Lower leg skin (tissue), 4 donors: ENCODE data around the gene FGF2. TPM values are rescaled to one million over a fixed set of nuclear protein-coding genes. Genes with fewer than 3 reads are reported as not detected.

Experiments used
- DNase-seq, 2 donors: peaks; one replicate each; pipeline ENCODE4 v3.0.0-alpha.2; 2019; ENCODE audit warnings: low spot score in 2 of 2
- H3K4me3 ChIP-seq: fragments of 200-600 bp; sonication (generic); 2 replicates; pipeline ENCODE4 v1.5.1; 2017; ENCODE audit warnings: mild to moderate bottlenecking, low read depth; ENCODE audit not compliant: poor library complexity, severe bottlenecking
- CTCF ChIP-seq, 3 donors: fragments of 450-650 bp; IDR thresholded peaks; one replicate each; pipeline ENCODE4 v1.5.1; 2016; ENCODE audit warnings: antibody characterized with exemption in 3 of 3, mild to moderate bottlenecking in 3 of 3, moderate library complexity in 2 of 3
- POLR2A ChIP-seq, 2 donors: fragments of 450-650 bp; IDR thresholded peaks; one replicate each; pipeline ENCODE4 v1.6.1; 2016 to 2017; ENCODE audit warnings: antibody characterized with exemption in 2 of 2, mild to moderate bottlenecking in 1 of 2, moderate library complexity in 1 of 2
- WGBS, 2 donors: methylation state at CpG; one replicate each; pipeline ENCODE4 v1.1.5; 2018; 5-methylcytosine and 5-hydroxymethylcytosine counted together
- intact Hi-C: fragments of 100-400 bp; cut with DNase I; formaldehyde crosslinking; loops from one replicate; pipeline ENCODE4 v1.15.0; 2023; ENCODE audit warnings: low total_unique reads
- total RNA-seq, 4 donors: library from RNA; depleted of rRNA; stranded (reverse); fragments of >200 nt; gene quantifications; one replicate each; pipeline ENCODE4 v1.1.0, GENCODE V29; 2016

FGF2 gene
- total RNA-seq, 4 donors from 2014 or later = 4.8 to 6.1 (median 5.0) TPM

DNA sequence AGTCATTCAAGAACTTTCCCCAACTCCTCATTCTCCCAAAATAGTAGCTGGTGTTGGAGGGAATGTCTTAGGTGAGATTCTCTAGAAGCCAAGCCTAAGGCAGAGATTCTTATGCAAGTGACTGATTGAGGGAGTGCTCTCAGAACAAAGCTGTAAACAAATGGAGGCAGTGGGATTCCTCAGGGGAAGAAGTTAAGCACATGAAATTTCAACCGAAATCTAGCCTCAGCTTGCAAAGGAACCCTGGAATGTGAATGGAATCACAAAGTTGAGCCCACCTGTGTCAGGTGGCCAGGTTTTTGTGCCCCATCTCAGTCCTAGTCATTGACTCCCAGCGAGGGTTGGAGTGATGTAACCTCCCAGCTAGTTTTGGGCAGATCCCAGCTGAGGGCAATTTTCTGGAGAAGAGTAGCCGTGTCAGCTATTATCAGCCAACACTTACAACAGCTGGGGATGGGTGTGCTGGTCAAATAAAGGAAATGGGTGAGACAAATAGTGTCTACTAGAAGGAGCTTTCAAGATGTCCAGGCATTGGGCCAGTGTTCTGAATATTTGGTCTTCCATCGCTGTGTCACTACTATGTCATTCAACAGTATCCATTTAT is 29.7 kb upstream of the FGF2 start:
- TF ChIP-seq CTCF (IDR thresholded peaks at IDR 0.05) (no peak), POLR2A (IDR thresholded peaks at IDR 0.05) (no peak)
- WGBS, 2 donors = 73 to 77% methylated on average over 4 of the region's 4 CpGs
- no peak overlapping the region for H3K4me3 ChIP-seq
- no peak for DNase-seq
- intact Hi-C loops = no loop called here

DNA sequence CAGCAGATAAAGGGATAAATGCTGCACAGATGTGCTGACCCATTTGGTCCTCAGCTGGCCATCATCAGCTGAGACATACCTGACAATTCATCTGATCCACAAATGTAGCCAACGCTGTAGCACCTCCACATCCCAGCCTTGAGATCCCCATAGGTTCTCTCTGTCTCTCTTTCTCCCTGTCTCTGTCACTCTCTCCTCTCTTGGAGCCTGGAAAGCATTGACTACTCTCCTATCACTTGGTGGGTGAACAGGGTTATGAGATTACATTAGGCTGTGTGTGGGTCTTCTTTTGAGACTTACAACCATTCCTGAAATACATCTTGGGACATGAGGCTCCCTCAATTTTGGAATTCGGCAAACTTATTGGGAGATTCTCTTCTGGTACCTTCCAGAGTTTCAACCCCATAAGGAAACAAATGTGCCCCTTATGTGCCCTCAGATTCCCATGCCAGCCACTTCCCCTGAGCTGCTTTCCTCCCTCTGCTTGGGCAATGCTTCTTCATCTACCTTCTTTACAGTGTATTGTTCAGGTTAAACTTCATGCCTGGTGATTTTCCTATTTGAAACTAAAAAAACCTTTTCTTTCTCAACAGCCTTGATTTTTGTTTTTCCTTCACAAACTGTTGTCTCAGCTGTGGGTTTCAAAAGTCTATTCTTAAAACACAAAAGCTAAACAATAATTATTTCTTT is 29.1 kb upstream of the FGF2 start:
- intact Hi-C loops = no loop called here
- WGBS, 2 donors = 88 to 90% methylated on average over 2 of the region's 2 CpGs
- TF ChIP-seq POLR2A (IDR thresholded peaks at IDR 0.05) (no peak), CTCF (IDR thresholded peaks at IDR 0.05) (no peak)
- no peak for DNase-seq
- no peak overlapping the region for H3K4me3 ChIP-seq

DNA sequence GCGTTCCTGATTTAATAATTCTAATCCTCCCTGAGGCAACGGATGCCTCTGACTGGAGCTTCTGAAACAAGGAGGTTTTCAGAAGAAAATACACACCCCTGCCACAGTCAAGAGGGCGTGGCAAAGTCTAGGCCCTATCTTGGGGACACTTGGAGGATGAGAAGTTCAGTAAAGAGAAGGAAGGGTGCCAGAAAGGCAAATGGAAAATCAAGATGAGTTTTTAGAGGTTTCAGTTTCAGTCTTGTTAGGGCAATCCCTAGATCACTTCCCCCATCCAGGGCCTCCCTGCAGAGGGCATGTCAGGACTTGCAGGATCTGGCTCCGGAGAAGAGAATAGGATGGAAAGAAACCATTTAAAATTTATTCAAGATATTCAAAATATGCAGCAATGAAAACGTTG is 28.5 kb upstream of the FGF2 start:
- no peak overlapping the region for H3K4me3 ChIP-seq
- TF ChIP-seq CTCF (IDR thresholded peaks at IDR 0.05) (no peak), POLR2A (IDR thresholded peaks at IDR 0.05) (no peak)
- 12 to 16% methylated on average over 5 of the region's 5 CpGs for WGBS, 2 donors
- intact Hi-C loops = no loop called here
- DNase-seq = peak in 1 of 2 donors; percentile 36

DNA sequence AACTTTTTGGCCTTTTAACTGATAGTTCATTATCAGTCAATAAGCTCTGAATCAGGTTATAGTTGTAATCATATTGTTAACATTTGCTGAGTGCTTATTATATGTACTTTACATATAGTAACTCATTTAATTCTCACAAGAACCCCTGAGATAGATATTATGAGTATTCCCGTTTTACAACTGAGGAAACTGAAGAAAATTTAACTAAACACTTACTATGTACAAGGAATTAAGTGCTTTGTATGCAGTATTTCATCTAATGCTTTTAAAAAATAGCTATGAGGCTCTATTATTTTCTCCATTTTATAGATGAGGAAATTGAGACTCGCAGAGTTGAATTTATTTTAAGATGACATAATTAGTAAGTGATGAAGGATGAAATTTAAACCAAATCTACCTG is 27.7 kb upstream of the FGF2 start:
- DNase-seq = no peak
- intact Hi-C loops = no loop called here
- 91 to 95% methylated on average over 2 of the region's 2 CpGs for WGBS, 2 donors
- H3K4me3 ChIP-seq = no peak overlapping the region
- TF ChIP-seq CTCF (IDR thresholded peaks at IDR 0.05) (no peak), POLR2A (IDR thresholded peaks at IDR 0.05) (no peak)

GRCh38 chr4:122803788-122804208 is 22.8 kb upstream of the FGF2 start:
- TF ChIP-seq CTCF (IDR thresholded peaks at IDR 0.05) (no peak), POLR2A (IDR thresholded peaks at IDR 0.05) (no peak)
- no peak overlapping the region for H3K4me3 ChIP-seq
- no peak for DNase-seq
- 79 to 87% methylated on average over 4 of the region's 4 CpGs for WGBS, 2 donors
- intact Hi-C loops = no loop called here
